Activated CD4-positive, alpha-beta T cell treated with anti-CD3 and anti-CD28 coated beads, Interleukin-2, amount 50 U/mL, for 48 hours (primary cell): Measurements from ENCODE around the gene PEMT.

Source experiments
- DNase-seq, 2 experiments: peaks; one replicate each; pipeline ENCODE4 v3.0.0-alpha.2; 2020

The PEMT gene

DNA sequence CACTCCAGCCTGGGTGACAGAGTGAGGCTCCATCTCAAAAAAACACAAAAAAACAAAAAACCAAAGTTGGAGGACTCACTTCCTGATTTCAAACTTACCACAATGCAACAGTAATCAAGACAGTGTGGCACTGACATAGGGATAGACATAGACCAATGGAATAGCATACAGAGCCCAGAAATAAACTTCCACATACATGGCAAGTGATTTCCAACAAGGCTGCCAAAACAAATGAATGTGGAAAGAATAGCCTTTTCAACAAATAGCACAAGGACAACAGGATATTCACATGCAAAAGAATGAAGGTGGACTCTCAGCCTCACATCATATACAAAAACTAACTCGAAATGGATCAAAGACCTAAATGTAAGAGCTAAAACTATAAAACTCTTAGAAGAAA is 58.5 kb downstream of the PEMT start:
- no peak for DNase-seq

GRCh38 chr17:17531156-17531555 is 60.4 kb downstream of the PEMT start:
- DNase-seq = no peak

- DNase-seq = no peak
These were observed 62.5 kb downstream of the PEMT start for GRCh38 chr17:17528696-17529652.

DNA sequence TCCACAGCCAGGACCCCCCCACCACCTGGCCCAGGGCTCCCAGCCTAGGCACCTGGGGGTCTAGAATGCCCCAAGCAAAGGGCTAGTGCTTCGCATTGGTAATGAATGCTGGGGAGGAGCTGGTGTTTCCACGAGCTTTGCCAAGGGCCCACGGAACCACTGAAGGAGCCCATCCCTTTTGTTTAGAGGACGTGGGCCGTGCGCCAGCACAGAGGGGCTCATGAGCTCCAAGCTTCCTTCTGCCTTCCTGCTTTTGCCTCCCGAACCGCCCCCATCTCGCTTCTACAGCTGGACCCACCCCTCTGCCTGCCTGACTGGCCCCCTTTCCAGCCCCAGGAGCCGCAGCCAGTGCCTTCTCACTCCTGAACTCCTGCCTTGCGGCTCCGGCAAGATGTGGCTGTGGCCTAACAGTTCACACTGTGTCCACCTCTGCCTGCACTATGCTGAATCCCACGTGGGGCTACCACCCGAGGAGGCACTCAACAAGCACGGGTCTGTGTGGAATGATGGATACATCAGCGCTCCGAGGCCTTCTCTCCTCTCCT is 63.5 kb downstream of the PEMT start:
- no peak for DNase-seq

GRCh38 chr17:17527534-17527933 is 64.0 kb downstream of the PEMT start:
- no peak for DNase-seq

DNA sequence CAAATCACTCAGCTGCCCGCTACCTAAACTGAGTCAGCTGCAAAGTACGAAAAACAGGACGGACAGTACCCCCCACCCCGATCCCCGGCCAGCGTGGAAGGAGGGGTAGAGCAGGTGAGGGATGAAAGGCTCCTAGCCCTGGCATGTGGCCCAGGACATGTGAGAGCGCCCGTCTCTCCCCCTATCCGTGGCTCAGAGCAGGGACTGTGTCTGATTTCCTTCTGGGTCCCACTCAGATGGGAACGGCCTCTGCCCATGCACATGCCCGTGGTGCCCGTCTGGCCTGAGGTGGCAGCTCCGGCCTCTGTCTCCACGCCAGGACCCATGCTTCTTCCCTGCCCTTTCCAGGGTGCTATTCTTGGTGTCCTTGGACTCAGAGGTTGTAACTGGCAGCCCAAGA is 65.1 kb downstream of the PEMT start:
- no peak for DNase-seq

- no peak for DNase-seq
These were observed 65.6 kb downstream of the PEMT start for GRCh38 chr17:17525956-17526355.

GRCh38 chr17:17525311-17525710 is 66.2 kb downstream of the PEMT start:
- DNase-seq = no peak

DNA sequence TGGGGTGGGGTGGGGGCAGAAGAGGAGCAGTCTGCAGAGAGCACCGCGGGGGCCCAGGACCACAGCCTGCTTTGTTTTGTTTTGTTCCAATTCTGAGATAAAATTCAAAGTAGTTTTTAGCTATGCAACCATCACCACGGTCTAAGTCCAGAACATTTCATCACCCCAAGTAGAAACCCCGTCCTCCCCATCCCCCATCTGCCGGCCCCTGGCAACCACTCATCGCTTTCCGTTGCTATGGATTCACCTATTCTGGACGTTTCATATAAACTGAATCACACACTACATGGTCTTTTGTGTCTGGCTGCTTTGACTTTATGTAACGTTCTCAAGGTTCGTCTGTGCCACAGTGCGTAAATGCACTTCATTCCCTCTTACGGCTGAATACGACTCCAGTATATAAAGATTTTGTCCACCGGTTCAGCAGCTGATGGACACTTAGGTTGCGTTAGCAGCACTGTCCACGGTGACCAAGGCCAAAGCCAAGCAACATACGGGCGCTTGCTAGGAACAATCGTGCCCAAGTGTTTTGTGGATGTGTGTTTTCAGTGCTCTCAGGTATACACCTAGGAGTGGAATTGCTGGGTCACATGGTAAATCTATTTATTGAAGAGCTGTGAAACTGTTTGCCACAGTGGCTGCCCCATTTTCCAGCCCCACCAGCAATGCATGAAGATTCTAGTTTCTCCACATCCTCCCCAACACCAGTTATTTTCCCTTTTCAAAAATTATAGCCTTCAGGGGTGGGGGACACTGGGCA is 67.6 kb downstream of the PEMT start:
- no peak for DNase-seq

DNA sequence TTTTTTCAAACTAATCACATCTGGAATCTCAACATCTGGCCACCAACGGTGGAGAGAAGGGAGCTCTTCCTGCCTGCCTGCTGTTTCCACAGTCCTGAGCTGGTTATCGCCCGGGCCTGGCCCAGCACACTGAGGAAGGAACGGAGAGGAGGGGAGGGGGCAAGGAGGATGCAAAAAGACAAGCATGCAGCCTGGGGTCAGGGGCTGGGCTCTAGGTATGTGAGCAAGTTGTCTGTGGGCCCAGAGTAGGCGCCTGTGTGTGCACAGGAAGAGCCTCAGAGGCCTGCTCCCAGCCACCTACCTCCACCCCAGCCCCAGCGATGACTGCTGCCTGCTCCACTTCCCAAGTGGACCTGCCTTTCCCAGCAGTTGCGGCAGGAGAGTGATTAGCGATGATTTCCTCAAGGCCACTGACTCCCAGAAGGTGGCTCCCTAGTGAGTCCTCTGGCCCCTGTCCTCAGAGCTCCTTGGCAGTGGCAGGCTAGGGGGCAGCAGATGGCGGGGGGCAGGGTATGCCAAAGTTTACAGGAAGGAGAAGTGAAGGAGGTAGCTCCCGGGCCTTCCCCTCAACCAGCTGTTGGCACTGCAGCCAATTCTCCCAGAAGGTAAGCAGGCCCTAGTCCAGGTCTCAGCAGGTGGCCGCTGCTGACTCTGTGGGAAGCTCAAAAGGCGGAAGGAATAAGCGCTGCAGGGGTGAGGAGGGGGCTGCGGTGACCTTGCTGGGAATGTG is 68.3 kb downstream of the PEMT start:
- DNase-seq = no peak

- no peak for DNase-seq
These were observed 70.8 kb downstream of the PEMT start for GRCh38 chr17:17520599-17521232.

DNA sequence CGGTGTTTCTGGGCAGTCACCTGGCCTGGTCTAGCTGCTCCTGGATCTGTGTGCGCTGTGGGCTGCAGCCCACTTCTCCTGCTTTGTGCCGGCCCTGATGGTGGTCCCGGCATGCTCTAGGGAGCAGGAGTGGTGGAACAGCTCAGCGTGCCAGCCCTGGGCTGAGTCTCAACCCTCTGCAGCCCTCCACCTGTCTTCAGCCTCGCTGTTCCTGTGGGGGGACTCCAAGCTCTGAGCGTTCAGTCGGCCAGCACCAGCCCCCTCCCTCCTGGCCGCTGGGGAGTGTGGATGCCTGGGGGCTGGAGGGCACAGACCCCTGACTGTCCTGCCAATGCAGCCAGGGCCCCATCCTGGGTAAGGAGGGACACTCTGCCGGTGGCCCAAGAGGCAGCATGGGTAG is 71.6 kb downstream of the PEMT start:
- no peak for DNase-seq

DNA sequence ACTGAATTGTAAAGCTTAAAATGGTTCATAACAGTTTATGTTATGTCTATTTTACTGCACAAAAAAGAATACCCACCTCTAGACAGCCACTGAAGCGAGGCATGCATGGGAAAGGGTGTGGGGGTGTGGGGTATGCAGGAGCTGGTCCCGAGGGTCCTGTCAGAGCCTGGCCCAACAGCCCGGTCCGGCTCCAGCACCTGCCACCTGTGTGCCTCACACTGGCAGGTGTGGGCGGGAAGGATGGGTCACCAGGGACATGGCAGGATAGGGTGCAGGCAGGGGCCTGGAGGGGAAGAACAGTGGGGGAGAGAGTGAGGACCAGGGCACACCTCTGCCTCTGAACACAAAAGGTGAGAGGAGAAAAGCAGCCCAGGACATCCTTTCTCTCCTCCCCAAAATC is 72.6 kb downstream of the PEMT start:
- DNase-seq = no peak

- no peak for DNase-seq
These were observed 73.5 kb downstream of the PEMT start for GRCh38 chr17:17518014-17518413.

GRCh38 chr17:17516941-17517720 is 74.4 kb downstream of the PEMT start:
- no peak for DNase-seq

DNA sequence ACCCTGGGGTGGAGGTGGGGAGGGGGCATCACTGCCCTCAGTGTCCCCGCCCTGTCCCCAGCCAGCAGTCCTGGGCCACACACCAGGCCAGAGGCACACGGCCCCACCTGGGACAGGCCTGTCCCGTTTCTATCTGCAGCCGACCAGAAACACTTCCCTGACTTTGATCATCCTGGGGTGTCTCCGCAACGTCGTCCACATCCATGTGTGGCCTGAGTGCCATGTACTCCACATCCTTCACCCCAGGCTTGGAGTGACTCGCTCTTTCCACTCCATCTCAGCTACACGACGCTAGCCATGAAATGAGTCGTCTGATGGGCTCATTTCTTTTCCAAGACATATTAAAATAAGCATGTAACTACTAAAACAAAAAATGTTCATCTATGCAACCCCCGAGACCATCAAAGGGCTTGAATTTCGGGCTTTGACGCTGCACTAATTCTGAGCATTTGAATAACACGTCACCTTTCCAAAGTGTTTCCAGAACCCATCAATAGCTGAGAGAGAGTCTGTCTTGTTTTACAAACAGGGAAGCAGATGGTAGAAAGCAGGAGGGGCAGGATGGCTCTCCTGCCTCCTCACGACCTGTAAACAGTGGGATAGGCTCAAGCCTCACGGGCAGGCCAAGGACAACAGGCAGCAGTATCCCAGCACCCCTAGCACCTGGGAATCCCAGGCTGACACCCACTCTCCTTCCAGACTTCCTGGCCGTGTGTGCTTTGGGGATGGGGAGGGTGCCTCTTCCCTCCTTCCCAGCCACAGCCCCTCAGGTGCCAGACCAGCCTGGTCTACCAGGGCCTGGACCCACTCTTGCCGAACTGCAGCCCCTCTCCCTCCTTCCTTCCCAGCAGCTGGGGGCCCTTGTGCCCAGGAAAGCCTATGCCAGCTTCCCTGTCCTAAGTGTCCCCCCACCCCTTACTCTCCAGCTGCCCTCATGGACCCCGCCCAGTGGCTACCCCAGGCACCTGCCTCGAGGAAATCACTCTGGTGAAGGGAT is 75.3 kb downstream of the PEMT start:
- no peak for DNase-seq

GRCh38 chr17:17514993-17515933 is 76.2 kb downstream of the PEMT start:
- DNase-seq = no peak

- DNase-seq = no peak
These were observed 77.0 kb downstream of the PEMT start for GRCh38 chr17:17514361-17514992.

GRCh38 chr17:17513626-17514025 is 77.9 kb downstream of the PEMT start:
- DNase-seq = no peak
